ENCODE results near the gene DUS4L. TPM values are rescaled to one million over a fixed set of nuclear protein-coding genes. Genes with fewer than 3 reads are reported as not detected.
"Not testable (repeated sequence)": the region's sequence is repeated elsewhere in the genome, so short reads cannot be mapped to it uniquely, and the experiment has no call there.

Gene DUS4L, protein sequence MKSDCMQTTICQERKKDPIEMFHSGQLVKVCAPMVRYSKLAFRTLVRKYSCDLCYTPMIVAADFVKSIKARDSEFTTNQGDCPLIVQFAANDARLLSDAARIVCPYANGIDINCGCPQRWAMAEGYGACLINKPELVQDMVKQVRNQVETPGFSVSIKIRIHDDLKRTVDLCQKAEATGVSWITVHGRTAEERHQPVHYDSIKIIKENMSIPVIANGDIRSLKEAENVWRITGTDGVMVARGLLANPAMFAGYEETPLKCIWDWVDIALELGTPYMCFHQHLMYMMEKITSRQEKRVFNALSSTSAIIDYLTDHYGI
- total RNA-seq (10 to 100 TPM; 11.6 TPM), polyA plus RNA-seq (6.6 TPM)

DNA sequence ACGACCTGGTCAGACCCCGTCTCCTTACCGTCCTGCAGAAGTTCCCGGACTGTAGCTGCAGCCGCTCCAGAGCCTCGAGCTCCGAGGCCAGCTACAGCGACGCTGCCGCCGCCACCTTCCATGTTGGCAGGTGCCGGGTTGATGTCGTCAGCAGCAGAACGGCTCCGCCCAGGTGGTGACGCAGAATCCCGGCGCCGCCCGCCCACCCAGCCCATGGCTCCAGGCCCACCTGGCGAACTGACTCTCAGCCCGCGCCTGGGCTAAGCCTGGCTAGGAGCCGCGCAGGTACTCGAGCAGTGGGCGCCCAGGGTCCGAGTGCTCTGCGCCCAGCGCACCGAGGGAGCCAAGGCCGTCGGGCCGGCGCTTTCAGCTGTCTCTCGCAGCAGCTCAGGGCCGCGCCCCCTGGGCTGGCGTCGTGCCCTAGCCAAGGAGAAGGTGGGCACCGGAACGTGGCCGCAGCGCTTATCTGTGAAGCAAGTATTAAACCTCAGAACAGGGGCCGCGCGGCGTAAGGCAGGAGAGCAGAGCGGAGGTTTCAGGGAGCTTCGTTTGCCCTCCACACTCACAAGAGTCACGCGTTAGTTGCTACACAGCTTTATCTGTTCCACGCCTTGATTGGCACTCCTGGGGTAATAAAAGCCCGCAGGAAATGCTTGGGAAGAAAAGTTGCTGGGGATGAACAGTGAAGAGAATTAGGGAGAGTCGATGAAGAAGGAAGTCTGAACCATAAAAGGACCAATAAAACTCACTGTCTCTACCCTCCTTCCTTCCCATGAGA is at the start of gene DUS4L, which contains the start of gene COG5:
Gene DUS4L (plus strand): TSS at position 197 of the 778 bp plus-strand sequence. CDS start 3,100 bp downstream, outside the sequence.
Gene COG5 (minus strand): TSS at position 146 of the 778 bp plus-strand sequence. CDS start 24 bp downstream, at position 122.
- Histone ChIP-seq H3K27me3 (ENCODE audit: insufficient read depth, low read length, poor library complexity, severe bottlenecking) (no peaks in the 10 kb centered on the region), H3K9me3 (ENCODE audit: low read length) (no peaks in the 10 kb centered on the region), H3K4me1 (ENCODE audit: insufficient read depth, low read length) (peaks cover 49% of the 10 kb centered on the region), H3K4me3 (ENCODE audit: low read length) (peak within 1 kb of the TSS; percentile 77), H3K36me3 (ENCODE audit: insufficient read depth, low read length) (no peaks in the 10 kb centered on the region), H3K27ac (ENCODE audit: low read depth, low read length) (peak within 1 kb of the TSS; percentile 92)
- Mint-ChIP-seq H3K4me3 (peak within 1 kb of the TSS; percentile 78 to 96 (median 86)), H3K9me3 (no peaks in the 10 kb centered on the region), H3K36me3 (peaks cover 0 to 18% (median 0%) of the 10 kb centered on the region in 3 donors), H3K4me1 (peaks cover 54 to 66% (median 62%) of the 10 kb centered on the region in 3 donors), H3K27me3 (no peaks in the 10 kb centered on the region), H3K27ac (peak within 1 kb of the TSS; percentile 91 to 98 (median 94))
- CTCF ChIA-PET: interaction anchor here (1.2 to 1.4 kb wide), 4 partner anchors 13 to 315 kb away, joined by 3 to 5 read pairs (median 4); no protein-coding TSS in a partner anchor
- POLR2A ChIA-PET: interaction anchor here (0.6 to 2.7 kb wide), 6 partner anchors 16 to 699 kb away, joined by 3 to 22 read pairs (median 6); partner anchors contain the start of genes BCAP29, CBLL1 and HBP1
- DNase-seq: peak; percentile 79 to 88 (median 82)

DNA sequence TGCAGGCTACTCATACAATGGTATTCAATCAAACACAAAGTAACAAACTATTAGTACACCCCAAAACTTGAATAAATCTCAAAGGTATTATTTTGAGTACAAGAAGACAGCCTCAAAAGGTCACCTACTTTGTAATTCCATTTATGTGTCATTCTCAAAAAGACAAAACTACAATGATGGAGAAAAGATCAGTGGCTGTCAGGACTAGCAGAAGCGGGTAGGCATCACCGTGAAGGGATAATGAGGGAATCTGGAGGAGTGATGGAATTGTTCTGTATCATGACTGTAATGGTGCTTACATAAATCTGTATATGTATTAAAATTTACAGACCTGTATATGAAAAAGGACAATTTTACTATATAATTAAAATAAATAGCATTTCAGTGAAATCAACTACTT is 37.1 kb upstream of the DUS4L start:
- ChIA-PET CTCF (no interaction called here), POLR2A (no interaction called here)
- H3K4me3 Mint-ChIP-seq: no peak overlapping the region
- DNase-seq: no peak
- Histone ChIP-seq H3K27me3 (ENCODE audit: insufficient read depth, low read length, poor library complexity, severe bottlenecking) (no peaks in the 10 kb centered on the region), H3K4me1 (ENCODE audit: insufficient read depth, low read length) (no peaks in the 10 kb centered on the region), H3K9me3 (ENCODE audit: low read length) (no peaks in the 10 kb centered on the region), H3K36me3 (ENCODE audit: insufficient read depth, low read length) (no peaks in the 10 kb centered on the region), H3K4me3 (ENCODE audit: low read length) (no peak overlapping the region), H3K27ac (ENCODE audit: low read depth, low read length) (no peak overlapping the region)
- peaks cover 24 to 56% (median 28%) of the 10 kb centered on the region in 3 donors for H3K4me1 Mint-ChIP-seq
- H3K27ac Mint-ChIP-seq: peak overlapping the region in 1 of 8 donors; percentile 37
- H3K27me3 Mint-ChIP-seq: peaks cover 0 to 1% of the 10 kb centered on the region in 2 donors
- peaks cover 19 to 60% (median 26%) of the 10 kb centered on the region in 3 donors for H3K36me3 Mint-ChIP-seq
- H3K9me3 Mint-ChIP-seq: no peaks in the 10 kb centered on the region

DNA sequence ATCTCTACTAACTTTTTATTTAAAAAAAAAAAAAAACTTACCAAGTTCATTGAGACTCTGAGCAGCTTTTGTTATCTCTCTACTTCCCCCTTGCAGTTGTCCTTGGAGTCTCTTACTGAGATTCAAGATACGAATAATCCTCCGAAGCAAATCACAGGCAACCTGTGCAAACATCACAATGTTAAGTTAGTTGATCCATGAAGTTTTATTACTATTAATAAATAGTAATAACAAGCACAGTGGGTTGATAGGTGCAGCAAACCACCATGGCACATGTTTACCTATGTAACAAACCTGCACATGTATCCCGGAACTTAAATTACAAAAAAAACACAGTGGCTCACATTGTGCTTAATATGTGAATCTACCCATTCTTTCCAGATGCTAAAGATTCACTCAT is 36.6 kb upstream of the DUS4L start:
- ChIA-PET POLR2A (interaction anchor here (0.6 kb wide), 1 partner anchor 359 kb away, joined by 3 read pairs; the partner anchor contains the start of gene HBP1), CTCF (no interaction called here)
- H3K27ac ChIP-seq (ENCODE audit: low read depth, low read length): no peak overlapping the region
- no peaks in the 10 kb centered on the region for H3K9me3 ChIP-seq (ENCODE audit: low read length)
- Mint-ChIP-seq H3K36me3 (peaks cover 15 to 55% (median 24%) of the 10 kb centered on the region in 3 donors), H3K27ac (peak overlapping the region in 1 of 8 donors; percentile 15), H3K4me3 (no peak overlapping the region), H3K9me3 (no peaks in the 10 kb centered on the region), H3K4me1 (peaks cover 22 to 51% (median 26%) of the 10 kb centered on the region in 3 donors), H3K27me3 (peaks cover 0 to 1% of the 10 kb centered on the region in 2 donors)
- H3K4me1 ChIP-seq (ENCODE audit: insufficient read depth, low read length): no peaks in the 10 kb centered on the region
- H3K4me3 ChIP-seq (ENCODE audit: low read length): no peak overlapping the region
- no peaks in the 10 kb centered on the region for H3K36me3 ChIP-seq (ENCODE audit: insufficient read depth, low read length)
- H3K27me3 ChIP-seq (ENCODE audit: insufficient read depth, low read length, poor library complexity, severe bottlenecking): no peaks in the 10 kb centered on the region
- DNase-seq: no peak

DNA sequence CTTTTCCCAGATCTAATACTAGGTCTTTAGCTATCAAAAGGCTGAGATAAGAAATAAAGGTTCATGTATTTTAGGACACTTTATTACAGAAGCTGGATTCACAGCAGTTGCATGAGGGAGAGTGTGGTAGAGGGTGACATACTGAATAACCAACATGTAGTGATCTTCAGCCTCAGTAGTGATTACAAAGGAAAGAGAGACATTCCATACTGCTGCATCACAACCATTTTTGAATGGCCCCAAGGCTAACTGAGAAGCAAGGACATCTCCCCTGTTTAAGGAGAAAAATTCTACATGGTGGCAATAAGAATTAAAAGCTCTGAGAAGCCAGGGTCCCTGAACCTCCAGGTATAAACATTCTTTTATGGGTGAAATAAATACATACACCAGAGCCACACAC is 35.3 kb upstream of the DUS4L start:
- Histone ChIP-seq H3K4me3 (ENCODE audit: low read length) (no peak overlapping the region), H3K27me3 (ENCODE audit: insufficient read depth, low read length, poor library complexity, severe bottlenecking) (no peaks in the 10 kb centered on the region), H3K36me3 (ENCODE audit: insufficient read depth, low read length) (peaks cover 3% of the 10 kb centered on the region), H3K4me1 (ENCODE audit: insufficient read depth, low read length) (no peaks in the 10 kb centered on the region), H3K9me3 (ENCODE audit: low read length) (no peaks in the 10 kb centered on the region), H3K27ac (ENCODE audit: low read depth, low read length) (no peak overlapping the region)
- H3K9me3 Mint-ChIP-seq: no peaks in the 10 kb centered on the region
- no peak overlapping the region for H3K4me3 Mint-ChIP-seq
- no peak for DNase-seq
- peaks cover 0 to 1% of the 10 kb centered on the region in 2 donors for H3K27me3 Mint-ChIP-seq
- ChIA-PET POLR2A (no interaction called here), CTCF (no interaction called here)
- H3K4me1 Mint-ChIP-seq: peaks cover 22 to 55% (median 32%) of the 10 kb centered on the region in 3 donors
- no peak overlapping the region for H3K27ac Mint-ChIP-seq
- peaks cover 16 to 55% (median 28%) of the 10 kb centered on the region in 3 donors for H3K36me3 Mint-ChIP-seq

DNA sequence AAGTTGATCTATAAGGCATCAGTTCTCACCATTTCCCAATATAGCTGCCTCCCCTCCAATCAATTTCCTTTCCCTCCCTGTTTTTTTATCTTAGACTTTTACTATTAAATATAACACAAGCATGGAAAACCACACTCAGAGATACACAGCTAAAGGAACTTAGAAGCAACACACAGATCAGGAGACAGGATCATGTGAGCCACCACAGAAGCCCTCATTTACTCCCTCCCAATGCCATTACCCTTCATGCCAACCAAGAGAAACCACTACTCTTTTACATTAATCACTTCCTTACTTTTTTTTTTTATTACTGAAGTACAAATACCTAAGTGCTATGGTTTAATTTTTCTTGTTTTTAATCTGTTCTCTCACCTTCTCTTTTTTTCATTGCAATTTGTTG is 33.0 kb upstream of the DUS4L start:
- ChIA-PET POLR2A (no interaction called here), CTCF (no interaction called here)
- DNase-seq: no peak
- Histone ChIP-seq H3K9me3 (ENCODE audit: low read length) (no peaks in the 10 kb centered on the region), H3K4me1 (ENCODE audit: insufficient read depth, low read length) (no peaks in the 10 kb centered on the region), H3K4me3 (ENCODE audit: low read length) (no peak overlapping the region), H3K27ac (ENCODE audit: low read depth, low read length) (no peak overlapping the region), H3K27me3 (ENCODE audit: insufficient read depth, low read length, poor library complexity, severe bottlenecking) (no peaks in the 10 kb centered on the region), H3K36me3 (ENCODE audit: insufficient read depth, low read length) (peaks cover 3% of the 10 kb centered on the region)
- Mint-ChIP-seq H3K36me3 (peaks cover 34 to 60% (median 41%) of the 10 kb centered on the region in 3 donors), H3K4me3 (no peak overlapping the region), H3K4me1 (peaks cover 45 to 72% (median 52%) of the 10 kb centered on the region in 3 donors), H3K9me3 (no peaks in the 10 kb centered on the region), H3K27ac (peak overlapping the region in 2 of 8 donors; percentile 54 to 78), H3K27me3 (peaks cover 0 to 1% of the 10 kb centered on the region in 2 donors)

DNA sequence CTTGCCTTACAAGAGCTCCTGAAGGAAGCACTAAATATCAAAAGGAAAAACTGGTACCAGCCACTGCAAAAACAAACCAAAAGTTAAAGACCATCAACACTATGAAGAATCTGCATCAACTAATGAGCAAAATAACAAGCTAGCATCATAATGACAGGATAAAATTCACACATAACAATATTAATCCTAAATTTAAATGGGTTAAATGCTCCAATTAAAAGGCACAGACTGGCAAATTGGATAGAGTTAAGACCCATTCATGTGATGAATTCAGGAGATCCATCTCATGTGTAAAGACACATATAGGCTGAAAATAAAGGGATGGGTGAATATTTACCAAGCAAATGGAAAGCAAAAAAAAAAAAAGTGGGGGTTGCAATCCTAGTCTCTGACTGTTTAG is 29.6 kb upstream of the DUS4L start:
- Histone ChIP-seq H3K27me3 (ENCODE audit: insufficient read depth, low read length, poor library complexity, severe bottlenecking) (no peaks in the 10 kb centered on the region), H3K4me3 (ENCODE audit: low read length) (no peak overlapping the region), H3K36me3 (ENCODE audit: insufficient read depth, low read length) (peaks cover 3% of the 10 kb centered on the region), H3K27ac (ENCODE audit: low read depth, low read length) (no peak overlapping the region), H3K4me1 (ENCODE audit: insufficient read depth, low read length) (no peaks in the 10 kb centered on the region), H3K9me3 (ENCODE audit: low read length) (no peaks in the 10 kb centered on the region)
- no peak for DNase-seq
- H3K27ac Mint-ChIP-seq: peak overlapping the region in 1 of 8 donors; percentile 85
- peak overlapping the region in 1 of 7 donors; percentile 5 for H3K4me3 Mint-ChIP-seq
- POLR2A ChIA-PET: no interaction called here
- H3K9me3 Mint-ChIP-seq: peaks cover 0 to 2% (median 0%) of the 10 kb centered on the region in 5 donors
- no peaks in the 10 kb centered on the region for H3K27me3 Mint-ChIP-seq
- CTCF ChIA-PET: no interaction called here
- H3K4me1 Mint-ChIP-seq: peaks cover 56 to 67% (median 57%) of the 10 kb centered on the region in 3 donors
- peaks cover 49 to 73% (median 50%) of the 10 kb centered on the region in 3 donors for H3K36me3 Mint-ChIP-seq

DNA sequence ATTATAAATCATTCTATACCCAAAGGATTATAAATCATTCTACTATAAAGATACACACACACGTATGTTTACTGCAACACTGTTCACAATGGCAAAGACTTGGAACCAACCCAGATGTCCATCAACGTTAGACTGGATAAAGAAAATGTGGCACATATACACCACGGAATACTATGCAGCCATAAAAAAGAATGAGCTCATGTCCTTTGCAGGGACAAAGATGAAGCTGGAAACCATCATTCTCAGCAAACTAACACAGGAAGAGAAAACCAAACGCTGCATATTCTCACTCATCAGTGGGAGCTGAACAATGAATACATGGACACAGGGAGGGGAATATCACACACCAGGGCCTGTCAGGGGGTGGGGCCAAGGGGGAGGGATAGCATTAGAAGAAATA is 26.5 kb upstream of the DUS4L start:
- POLR2A ChIA-PET: not testable (repeated sequence)

More for the DNA sequence above, 26.5 kb upstream of the DUS4L start:
- CTCF ChIA-PET; DNase-seq; H3K4me1 ChIP-seq (ENCODE audit: insufficient read depth, low read length); H3K27me3 ChIP-seq (ENCODE audit: insufficient read depth, low read length, poor library complexity, severe bottlenecking); H3K27ac Mint-ChIP-seq; H3K36me3 ChIP-seq (ENCODE audit: insufficient read depth, low read length); H3K4me3 Mint-ChIP-seq; H3K27me3 Mint-ChIP-seq; H3K9me3 ChIP-seq (ENCODE audit: low read length); H3K9me3 Mint-ChIP-seq; H3K4me3 ChIP-seq (ENCODE audit: low read length); H3K27ac ChIP-seq (ENCODE audit: low read depth, low read length): not testable (repeated sequence)
- Mint-ChIP-seq H3K36me3 (peaks cover 47 to 75% (median 52%) of the 10 kb centered on the region in 3 donors), H3K4me1 (peaks cover 50 to 64% (median 53%) of the 10 kb centered on the region in 3 donors)
